Ishikawa (cell line): ENCODE measurements around the gene GPR15LG.

Experiments
- CEBPB ChIP-seq: IDR thresholded peaks from 2 replicates; pipeline ENCODE4 v1.6.1; 2012
- CREB1 ChIP-seq: IDR thresholded peaks from 2 replicates; pipeline ENCODE4 v1.6.1; 2012; ENCODE audit warnings: low read depth
- EGR1 ChIP-seq: IDR thresholded peaks from 2 replicates; pipeline ENCODE4 v1.6.1; 2012
- EP300 ChIP-seq: IDR thresholded peaks from 2 replicates; pipeline ENCODE4 v1.6.1; 2012; ENCODE audit warnings: borderline replicate concordance
- FOXM1 ChIP-seq: IDR thresholded peaks from 2 replicates; pipeline ENCODE4 v1.6.1; 2012; ENCODE audit warnings: low read depth, borderline replicate concordance
- NFIC ChIP-seq: IDR thresholded peaks from 2 replicates; pipeline ENCODE4 v1.6.1; 2012
- RAD21 ChIP-seq: IDR thresholded peaks from 2 replicates; pipeline ENCODE4 v1.6.1; 2012; ENCODE audit warnings: low read depth
- TAF1 ChIP-seq: IDR thresholded peaks from 2 replicates; pipeline ENCODE4 v1.6.1; 2012; ENCODE audit warnings: low read depth, mild to moderate bottlenecking
- TCF12 ChIP-seq: IDR thresholded peaks from 2 replicates; pipeline ENCODE4 v1.6.1; 2012; ENCODE audit warnings: low read depth
- TEAD4 ChIP-seq: IDR thresholded peaks from 2 replicates; pipeline ENCODE4 v1.6.1; 2012
- USF1 ChIP-seq: IDR thresholded peaks from 2 replicates; pipeline ENCODE4 v1.6.1; 2012
- YY1 ChIP-seq: IDR thresholded peaks from 2 replicates; pipeline ENCODE4 v1.6.1; 2012; ENCODE audit warnings: low read depth
- ZBTB7A ChIP-seq: IDR thresholded peaks from 2 replicates; pipeline ENCODE4 v1.6.1; 2012; ENCODE audit warnings: low read depth
- TF ChIP-seq, protein P1 (sequence below): IDR thresholded peaks from 2 replicates; pipeline ENCODE4 v1.6.1; 2012; ENCODE audit warnings: low read depth, mild to moderate bottlenecking
- TF ChIP-seq, protein P2 (sequence below): IDR thresholded peaks from 2 replicates; pipeline ENCODE4 v1.6.1; 2012

Gene GPR15LG

DNA sequence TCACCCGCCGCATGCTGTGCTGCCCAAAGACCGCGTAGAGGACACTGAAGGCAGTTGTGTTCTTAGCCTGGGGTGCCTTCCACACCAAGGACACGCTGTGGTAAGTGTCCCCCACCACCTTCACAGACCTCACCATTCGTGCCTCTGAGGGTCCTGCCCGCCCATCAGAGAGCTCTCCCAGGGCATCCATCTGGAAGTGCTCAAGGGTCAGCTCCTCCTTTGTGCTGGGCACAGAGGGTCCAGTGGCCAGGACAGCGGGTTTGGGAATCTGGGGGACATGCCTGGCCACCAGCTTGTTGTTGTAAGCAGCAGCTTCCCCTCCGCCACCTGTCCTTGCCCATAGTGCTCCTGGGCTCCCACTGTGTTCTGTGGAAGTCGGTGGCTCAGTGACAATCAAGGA lies 58.8 kb downstream of the GPR15LG start:
- no peak for TF ChIP-seq YY1
- no peak for TF ChIP-seq TAF1
- no peak for TF ChIP-seq EP300
- no peak for TF ChIP-seq RAD21
- no peak for TF ChIP-seq NFIC
- no peak for TF ChIP-seq CREB1
- TF ChIP-seq FOXM1 = no peak
- no peak for TF ChIP-seq TEAD4
- TF ChIP-seq, protein P1, sequence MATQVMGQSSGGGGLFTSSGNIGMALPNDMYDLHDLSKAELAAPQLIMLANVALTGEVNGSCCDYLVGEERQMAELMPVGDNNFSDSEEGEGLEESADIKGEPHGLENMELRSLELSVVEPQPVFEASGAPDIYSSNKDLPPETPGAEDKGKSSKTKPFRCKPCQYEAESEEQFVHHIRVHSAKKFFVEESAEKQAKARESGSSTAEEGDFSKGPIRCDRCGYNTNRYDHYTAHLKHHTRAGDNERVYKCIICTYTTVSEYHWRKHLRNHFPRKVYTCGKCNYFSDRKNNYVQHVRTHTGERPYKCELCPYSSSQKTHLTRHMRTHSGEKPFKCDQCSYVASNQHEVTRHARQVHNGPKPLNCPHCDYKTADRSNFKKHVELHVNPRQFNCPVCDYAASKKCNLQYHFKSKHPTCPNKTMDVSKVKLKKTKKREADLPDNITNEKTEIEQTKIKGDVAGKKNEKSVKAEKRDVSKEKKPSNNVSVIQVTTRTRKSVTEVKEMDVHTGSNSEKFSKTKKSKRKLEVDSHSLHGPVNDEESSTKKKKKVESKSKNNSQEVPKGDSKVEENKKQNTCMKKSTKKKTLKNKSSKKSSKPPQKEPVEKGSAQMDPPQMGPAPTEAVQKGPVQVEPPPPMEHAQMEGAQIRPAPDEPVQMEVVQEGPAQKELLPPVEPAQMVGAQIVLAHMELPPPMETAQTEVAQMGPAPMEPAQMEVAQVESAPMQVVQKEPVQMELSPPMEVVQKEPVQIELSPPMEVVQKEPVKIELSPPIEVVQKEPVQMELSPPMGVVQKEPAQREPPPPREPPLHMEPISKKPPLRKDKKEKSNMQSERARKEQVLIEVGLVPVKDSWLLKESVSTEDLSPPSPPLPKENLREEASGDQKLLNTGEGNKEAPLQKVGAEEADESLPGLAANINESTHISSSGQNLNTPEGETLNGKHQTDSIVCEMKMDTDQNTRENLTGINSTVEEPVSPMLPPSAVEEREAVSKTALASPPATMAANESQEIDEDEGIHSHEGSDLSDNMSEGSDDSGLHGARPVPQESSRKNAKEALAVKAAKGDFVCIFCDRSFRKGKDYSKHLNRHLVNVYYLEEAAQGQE = no peak
- TF ChIP-seq TCF12 = no peak
- TF ChIP-seq EGR1 = no peak

- TF ChIP-seq RAD21 (no peak), CEBPB (no peak), ZBTB7A (no peak), TCF12 (no peak), EGR1 (no peak), USF1 (no peak), EP300 (no peak), FOXM1 (no peak)
- TF ChIP-seq, protein P1 = no peak
These were observed 60.3 kb downstream of the GPR15LG start for GRCh38 chr10:84233940-84234339.

- TF ChIP-seq NFIC = no peak
- no peak for TF ChIP-seq ZBTB7A
- TF ChIP-seq, protein P2, sequence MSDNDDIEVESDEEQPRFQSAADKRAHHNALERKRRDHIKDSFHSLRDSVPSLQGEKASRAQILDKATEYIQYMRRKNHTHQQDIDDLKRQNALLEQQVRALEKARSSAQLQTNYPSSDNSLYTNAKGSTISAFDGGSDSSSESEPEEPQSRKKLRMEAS = no peak
- no peak for TF ChIP-seq EGR1
- no peak for TF ChIP-seq RAD21
- TF ChIP-seq, protein P1 = no peak
- TF ChIP-seq YY1 = no peak
- no peak for TF ChIP-seq CREB1
- TF ChIP-seq FOXM1 = no peak
- TF ChIP-seq TCF12 = no peak
- no peak for TF ChIP-seq CEBPB
- TF ChIP-seq TAF1 = no peak
- TF ChIP-seq EP300 = no peak
- TF ChIP-seq USF1 = no peak
These were observed 60.9 kb downstream of the GPR15LG start for GRCh38 chr10:84234479-84234878.
